NOMO-1 treated with dmso at 0.1 percent for 144 hours (cell line): ENCODE results near the gene RIMS4.

Source experiments
- DNase-seq: peaks from one replicate; lab custom pipeline; 2025; ENCODE audit not compliant: unreplicated experiment; lab: John Stamatoyannopoulos, UW

RIMS4 gene

DNA sequence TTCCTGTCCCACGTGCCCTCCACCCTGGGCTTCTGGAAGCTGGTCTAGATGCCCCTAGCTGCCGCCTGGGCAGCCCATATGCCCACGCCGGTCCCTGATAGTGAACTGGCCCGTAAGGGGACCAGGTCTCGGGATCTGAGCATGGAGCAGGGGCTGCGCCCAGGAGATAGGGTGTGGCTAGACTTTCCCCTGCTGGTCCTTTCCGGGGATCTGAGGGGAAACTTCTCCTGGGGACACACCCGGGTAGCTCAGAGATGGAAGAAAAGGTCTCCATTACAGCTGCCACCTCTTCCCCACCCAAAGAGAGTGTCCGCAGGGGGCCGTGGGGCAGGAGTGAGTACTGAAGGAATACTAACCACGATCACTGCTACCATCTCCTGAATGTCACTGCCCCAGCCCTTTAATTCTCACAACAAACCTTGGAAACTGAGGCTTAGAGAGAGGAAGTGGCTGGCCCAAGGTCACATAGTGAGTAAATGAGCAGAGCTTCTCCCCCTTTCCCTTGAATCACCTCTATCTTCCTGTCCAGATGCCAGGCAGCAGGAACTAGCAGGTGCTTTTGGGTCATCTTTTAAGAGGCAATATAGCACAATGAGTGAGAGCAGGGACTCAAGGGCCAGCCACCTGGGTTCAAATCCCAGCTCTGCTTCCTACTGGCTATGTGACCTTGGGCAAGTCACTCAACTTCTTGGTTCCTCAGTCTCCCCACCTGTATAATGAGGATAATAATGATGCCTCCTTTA, 107.0 kb downstream of the RIMS4 start:
- no peak for DNase-seq

DNA sequence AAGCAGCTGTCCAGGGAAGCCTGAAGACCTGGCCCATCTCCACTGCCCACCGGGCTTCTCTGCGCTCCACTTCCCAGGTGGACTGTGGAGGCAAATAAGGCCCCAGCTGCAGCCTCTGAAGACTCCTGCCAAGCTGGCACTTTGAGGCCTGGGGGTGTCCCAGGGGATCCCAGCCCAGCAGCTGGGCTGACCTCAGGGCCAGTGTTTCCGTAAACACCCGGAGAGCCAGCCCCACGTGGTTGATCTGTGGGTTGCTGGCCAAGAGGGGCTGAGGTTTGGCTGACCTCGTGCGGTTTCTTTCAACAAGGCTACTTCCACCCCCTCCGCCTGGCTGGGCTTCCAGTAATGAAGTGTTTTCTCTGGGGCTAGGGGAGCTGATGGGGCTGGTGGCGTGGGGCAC, 107.6 kb downstream of the RIMS4 start:
- DNase-seq, result no peak

DNA sequence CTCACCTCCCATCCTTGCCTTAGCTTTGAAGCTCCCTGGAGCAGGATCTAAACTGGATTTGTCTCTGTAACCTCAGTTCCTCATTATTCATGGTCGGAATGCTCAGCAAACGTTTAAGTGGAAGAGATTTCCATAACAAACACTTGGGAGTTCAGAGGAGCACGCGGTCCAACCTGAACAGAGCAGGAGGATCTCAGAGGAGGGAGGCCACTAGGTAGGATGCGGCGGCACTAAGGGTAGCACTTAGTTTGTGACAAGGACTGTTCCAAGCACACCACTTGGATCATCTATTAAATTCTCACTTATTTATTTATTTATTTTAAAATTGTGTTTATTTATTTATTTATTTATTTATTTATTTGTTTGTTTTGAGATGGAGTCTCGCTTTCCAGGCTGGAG, 108.5 kb downstream of the RIMS4 start:
- DNase-seq, result no peak
